Measurements from ENCODE around the gene UNC79.

Gene UNC79

DNA sequence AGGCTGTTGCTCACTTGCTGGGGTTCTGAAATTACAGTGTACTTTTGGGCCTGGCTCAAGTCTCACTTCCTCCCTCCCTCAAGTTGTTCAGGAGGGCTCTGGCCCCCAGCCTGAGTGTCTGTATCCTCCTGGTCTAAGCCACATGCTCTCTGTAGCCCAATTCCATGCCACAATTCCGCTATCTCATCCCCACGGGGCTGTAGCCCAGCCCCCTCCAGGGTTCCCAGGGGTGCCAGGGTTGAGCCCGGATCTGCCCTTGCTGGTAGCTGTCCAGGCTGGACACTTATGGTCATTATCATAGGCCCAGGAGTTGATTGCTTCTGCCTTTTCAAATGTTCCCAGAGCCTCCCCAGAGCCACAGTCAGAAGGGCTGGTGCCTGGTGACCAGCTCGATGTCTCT lies 292.3 kb downstream of the UNC79 start:
- no peak for FAIRE-seq
- no peak for DNase-seq (ENCODE audit: low spot score)

DNA sequence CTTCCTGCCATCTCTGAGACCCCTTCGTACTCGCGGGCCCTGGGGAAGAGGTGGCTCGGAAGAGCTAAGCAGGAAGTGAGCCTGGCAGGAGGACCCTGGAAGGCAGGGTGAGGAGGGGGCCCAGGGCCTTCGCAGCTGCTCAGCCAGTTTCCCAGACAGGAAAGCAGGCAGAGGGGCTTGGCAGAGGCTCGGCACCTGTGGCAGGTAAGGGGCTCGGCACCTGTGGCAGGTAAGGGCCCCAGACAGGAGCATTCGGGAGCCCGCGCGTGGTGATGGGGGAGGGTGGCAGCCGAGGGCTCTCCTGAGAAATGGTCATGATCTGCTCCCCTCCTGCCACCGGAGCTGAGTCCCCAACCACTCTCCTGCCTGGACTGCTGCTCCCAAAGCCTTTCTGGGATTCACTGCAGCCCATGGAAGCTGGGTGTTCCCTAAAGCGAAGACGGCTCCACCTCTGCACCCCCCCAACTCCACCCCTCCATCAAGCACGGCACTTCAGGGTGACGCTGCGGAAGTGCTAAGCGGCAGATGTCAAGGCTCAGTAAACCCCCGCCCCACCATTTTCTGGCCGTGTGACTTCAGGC lies 294.4 kb downstream of the UNC79 start:
- no peak for FAIRE-seq
- no peak for DNase-seq (ENCODE audit: low spot score)

DNA sequence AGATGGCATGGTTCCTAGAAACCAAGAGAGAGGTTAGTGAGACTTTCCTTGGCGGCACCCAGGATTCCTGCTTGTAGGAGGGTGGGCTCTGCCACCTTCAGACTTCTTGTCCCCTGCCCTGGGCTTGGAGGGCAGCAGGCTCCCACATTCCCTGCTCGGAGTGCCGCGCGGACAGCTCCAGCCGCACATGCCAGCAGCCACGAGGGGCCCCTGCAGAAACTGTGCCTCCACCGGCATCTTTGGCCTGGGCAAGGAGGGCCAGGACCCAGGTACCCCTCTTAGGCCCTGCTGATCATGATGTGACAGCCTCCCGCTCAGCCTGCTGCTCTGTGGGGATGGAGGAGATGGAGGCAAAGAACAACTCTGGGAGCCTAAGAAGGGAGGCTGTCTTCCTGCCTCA lies 295.3 kb downstream of the UNC79 start:
- DNase-seq (ENCODE audit: low spot score) = no peak
- no peak for FAIRE-seq

DNA sequence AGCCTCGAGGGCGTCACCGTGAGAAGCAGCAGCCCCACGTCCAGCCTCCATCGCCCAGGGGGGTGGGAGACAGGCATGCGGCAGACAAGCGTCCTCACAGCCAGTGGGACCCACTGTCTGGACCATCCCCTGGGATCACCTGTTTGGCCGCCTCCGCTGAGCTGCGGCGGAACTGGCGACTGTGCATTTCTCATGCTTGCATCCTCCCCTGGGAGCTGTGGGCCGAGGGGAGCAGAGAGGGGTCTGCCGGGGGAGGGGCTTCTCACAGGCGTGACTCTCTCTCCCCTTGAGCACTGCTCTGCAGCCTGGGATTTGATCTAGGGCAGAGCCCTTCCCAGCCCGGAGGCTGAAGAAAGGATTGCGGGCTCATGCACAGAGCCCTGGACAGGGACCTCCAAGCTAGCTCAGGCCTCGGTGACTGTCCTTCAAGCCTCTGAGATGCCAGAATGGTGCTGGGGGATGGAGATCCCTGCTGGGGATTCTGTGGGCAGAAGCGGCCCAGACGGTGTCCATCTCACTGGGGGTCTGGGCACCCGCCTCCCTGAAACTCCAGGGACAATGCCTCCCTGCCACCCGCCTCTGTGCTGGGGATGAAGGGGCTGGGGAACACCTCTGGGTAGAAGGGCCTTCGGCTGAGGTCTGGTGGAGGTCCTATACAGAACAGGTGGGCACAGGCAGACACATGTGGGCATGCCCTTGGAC lies 296.5 kb downstream of the UNC79 start:
- DNase-seq (ENCODE audit: low spot score) = no peak
- no peak for FAIRE-seq

DNA sequence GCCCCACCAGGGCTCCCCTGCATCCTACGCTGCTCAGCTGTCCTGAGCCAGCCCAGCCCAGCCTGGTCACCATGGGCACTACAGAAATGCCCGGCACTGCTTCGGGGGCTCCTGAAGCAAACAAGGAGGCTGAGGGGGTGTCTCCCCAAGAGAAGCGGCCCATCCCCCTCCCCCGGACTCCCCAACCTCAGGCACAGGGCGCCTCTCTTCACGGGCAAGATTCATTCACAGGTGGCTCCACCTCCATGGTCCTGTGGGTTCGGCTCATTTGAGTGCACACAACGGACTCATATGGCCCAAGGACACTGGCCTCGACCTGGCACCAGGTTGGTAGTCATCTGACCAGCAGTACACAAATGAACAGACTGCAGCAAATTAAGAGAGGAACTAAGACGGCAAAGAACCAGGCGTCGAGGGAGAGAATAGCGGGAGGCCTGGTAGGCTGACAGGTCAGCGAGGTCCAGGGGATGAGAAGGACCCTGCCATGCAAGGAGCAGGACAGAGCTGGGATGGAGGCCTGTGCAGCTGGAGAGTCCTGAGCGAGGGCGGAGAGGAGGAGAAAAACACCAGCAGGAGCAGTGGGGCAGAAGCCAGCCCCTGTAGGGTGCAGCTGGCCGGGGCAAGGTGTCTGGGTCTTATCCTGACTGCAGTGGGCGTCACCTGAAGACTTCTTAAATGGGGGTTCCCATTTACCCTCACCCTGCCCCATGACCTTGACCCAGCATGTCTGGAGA lies 297.3 kb downstream of the UNC79 start:
- no peak for DNase-seq (ENCODE audit: low spot score)
- no peak for FAIRE-seq

DNA sequence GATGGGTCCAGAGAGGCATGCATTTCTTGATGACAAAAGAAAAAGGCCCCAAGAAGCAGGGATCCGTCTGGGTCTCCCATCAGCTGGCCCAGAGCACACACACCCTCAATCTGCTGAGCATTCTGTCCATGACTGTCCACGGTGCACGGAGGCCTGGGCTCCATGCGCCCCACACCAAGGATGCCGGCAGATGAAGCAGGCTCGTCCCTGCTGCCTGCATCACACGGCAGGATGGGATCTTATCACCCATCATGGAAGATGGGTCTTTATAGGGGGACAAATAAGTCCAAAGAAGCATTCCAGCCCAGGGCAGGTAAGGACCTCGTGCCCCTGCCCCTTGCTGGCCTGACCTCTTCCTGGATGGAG lies 297.9 kb downstream of the UNC79 start:
- no peak for FAIRE-seq

DNA sequence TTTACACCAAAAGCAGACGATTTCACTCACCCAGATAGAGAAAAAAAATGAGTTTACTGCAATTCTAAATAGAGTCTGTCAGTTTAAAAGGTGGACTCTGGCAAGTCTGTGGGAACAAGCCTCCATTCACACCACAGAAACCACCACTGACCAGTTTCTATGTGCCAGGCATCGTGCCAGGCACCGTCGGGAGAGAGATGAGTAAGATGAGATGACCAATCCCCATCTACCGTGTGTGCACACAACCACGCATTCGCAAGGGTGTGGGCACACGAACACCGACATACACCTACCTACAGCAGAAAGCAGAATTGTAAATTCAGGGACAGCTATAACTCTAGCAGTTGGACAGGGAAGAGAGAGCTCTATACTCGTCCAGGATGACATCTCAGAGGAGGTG lies 299.3 kb downstream of the UNC79 start:
- peak; percentile 41 for DNase-seq (ENCODE audit: low spot score)
- FAIRE-seq = peak; percentile 77

More for the DNA sequence above, 297.9 kb downstream of the UNC79 start:
- DNase-seq (ENCODE audit: low spot score) = no peak

DNA sequence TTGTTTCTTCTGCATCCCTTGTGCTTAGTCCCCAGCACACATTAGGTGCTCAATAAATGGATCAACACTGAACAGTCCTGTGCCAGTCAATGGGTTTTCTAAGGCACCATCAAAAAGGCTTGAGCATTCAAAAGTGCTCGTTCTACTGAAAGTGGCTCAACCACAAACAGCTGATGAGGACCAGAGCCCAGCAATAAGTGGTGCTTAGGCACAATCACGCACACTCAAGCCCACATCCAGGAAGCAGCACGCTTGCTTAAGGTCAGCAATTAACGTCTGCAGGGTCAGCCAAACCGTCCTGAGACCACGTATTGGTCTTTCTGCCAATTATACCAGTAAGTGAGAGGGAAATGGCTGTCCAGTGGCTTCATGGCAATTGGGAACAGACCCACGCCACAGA lies 301.0 kb downstream of the UNC79 start:
- no peak for DNase-seq (ENCODE audit: low spot score)

DNA sequence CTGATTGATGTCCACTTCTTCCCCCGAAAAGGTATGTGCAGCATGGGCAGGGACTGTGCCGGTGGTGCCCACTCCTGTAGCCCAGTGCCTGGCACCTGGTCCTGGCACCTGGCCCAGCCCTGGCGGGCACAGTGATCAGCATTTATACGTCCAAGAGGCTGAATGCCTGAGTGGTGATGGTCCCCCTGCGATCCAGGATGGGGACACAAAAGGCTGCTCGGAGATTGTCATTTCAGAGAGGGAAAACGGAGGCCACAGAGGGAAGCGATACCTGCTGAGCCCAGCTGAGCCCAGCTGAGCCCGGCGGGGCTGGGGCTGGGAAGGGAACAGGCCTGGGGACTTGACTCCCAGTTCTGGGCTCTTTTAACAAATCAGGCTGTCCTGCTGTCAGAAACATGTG lies 301.8 kb downstream of the UNC79 start:
- DNase-seq (ENCODE audit: low spot score) = no peak
- FAIRE-seq = no peak

More for the DNA sequence above, 301.0 kb downstream of the UNC79 start:
- no peak for FAIRE-seq

DNA sequence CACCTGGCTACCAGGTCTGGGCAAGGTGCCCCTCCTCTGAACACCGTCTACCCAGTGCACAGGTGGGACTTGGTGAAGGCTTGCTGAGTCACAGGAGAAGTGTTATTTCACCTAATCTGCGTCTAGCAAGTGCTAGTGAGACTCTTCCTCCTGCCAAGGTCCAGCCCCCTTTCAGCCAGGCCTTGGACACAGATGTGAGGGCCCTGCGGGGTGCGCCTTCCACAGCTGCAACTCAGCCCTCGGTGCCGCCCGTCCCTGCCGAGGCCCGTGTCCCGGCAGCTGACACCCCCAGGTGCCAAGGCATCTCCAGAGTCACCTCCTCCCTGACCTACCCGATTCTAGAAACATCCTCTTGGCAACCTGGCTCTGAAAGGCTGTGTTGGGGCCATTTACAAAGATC lies 302.5 kb downstream of the UNC79 start:
- FAIRE-seq = no peak
- DNase-seq (ENCODE audit: low spot score) = no peak

DNA sequence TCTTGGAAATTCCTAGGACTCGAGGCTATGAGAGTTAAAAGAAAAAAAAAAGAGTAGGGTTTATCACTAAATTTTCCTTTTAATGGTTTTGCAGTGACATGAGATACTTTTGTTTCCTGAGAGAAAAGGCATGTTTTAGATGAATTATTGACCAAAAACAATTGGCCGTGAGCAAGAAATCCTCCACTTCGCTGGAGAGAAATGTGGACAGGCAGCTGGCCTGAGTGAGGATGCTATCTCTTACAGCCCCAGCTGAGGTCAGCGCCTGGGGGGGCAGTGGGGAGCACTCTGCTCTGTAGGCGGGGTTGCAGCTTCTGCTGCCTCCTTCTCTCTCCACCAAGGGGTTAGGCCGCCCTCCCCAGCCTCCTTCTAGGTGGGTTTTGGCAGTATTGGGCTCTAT lies 302.9 kb downstream of the UNC79 start:
- DNase-seq (ENCODE audit: low spot score) = no peak
- FAIRE-seq = no peak

DNA sequence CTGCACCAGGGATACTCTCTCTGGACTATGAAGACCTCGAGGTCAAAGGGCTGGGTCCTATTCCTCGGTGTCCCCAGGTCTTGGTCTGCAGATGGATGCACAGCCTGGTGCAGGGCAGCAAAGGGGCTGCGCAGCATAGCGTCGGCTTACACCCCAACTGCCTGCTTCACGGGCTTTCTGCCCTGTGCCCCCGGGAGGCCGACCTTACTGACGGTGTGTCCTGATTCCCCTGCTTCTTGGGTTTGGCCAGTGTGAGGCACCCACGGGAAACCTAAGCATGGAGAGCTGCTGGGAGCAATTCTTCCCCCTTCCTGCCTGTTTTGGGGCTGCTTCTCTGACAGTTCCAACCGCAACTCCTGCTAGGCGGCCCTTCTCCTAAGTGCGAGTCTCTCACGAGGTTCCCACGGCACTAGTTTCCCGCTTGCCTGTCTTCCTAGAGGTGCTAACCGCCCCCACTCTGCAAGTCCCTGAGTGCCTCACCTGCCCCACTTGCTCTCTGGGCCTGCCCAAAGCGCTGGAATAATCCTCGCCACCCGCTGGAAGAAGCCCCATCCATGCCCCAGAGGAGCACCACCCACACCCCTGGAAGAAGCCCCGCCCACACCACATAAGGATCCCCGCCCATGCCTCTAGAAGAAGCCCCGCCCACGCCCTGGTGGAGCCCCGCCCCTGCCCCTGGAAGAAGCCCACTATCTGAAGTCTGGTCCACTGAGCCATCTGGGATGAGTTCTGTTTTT lies 303.5 kb downstream of the UNC79 start:
- FAIRE-seq (no peak), DNase-seq (ENCODE audit: low spot score) (no peak)

DNA sequence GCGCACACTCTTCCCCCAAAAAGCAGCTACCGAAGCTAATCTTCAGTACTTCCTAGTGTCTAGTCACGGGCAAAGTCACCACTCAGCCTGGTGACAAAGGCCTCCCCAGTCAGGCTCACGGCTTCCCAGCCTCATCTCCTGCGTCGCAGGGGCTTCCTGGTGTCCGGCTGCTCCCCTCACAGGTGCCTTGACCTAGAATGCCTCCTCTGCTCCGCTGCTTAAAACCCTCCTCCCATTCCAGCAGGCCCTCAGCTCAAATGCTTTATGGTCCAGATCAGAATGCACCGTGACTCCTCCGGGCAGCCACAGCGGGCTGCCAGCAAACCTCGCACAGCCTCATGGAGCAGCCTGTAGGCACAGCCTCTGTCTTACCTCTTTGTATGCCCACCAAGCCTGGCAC lies 304.5 kb downstream of the UNC79 start:
- DNase-seq (ENCODE audit: low spot score) (no peak), FAIRE-seq (no peak)

DNA sequence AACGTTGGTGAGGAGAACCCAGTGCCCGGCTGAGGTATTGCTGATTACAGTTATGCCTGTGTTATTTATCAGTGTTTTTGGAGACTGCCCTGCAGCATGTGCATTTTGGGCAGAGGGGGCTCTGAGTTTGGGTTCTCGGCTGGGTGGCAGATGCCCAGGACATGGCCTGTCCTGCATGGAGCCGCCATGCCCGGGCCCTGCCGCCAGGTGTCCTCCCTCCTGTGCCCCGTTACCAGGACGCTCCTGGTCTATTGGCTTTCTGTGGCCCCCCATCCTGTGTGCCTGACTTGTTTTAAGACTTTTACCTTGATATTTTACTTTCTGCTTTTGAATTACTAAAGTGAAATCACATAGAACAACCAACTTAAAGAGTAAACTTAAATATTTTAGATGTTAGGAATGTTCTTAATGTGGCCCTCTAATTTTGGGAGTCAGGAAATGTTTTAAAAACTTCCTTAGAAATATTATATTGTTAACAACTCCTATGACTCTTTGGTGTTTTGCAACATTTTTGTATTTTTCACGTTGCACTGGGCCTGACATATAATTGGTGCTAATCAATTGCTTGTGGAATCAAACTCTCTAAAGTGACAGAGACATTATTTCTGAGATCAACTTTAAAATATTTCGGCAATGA lies 305.8 kb downstream of the UNC79 start:
- DNase-seq (ENCODE audit: low spot score) = no peak

DNA sequence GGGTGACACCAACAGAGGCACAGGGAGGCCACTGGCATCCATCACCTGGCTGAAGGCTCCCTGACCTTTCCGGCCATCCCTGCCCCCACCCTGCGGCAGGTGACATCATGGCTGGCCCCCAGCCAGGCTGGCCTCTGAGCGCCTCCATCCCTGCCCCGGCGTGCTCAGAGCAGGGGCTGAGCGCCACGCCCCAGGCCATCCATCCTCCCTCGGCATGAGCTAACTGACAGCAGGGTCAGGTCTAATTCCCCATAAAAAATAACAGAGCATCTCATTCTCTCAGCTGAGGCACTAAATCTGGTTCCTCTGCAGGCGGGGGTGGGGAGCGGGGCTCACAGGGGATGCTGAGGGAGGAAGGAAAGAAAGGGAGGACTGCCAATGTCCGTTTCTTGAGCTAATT lies 306.9 kb downstream of the UNC79 start:
- FAIRE-seq = no peak
- DNase-seq (ENCODE audit: low spot score) = no peak

More for the DNA sequence above, 305.8 kb downstream of the UNC79 start:
- FAIRE-seq = no peak

DNA sequence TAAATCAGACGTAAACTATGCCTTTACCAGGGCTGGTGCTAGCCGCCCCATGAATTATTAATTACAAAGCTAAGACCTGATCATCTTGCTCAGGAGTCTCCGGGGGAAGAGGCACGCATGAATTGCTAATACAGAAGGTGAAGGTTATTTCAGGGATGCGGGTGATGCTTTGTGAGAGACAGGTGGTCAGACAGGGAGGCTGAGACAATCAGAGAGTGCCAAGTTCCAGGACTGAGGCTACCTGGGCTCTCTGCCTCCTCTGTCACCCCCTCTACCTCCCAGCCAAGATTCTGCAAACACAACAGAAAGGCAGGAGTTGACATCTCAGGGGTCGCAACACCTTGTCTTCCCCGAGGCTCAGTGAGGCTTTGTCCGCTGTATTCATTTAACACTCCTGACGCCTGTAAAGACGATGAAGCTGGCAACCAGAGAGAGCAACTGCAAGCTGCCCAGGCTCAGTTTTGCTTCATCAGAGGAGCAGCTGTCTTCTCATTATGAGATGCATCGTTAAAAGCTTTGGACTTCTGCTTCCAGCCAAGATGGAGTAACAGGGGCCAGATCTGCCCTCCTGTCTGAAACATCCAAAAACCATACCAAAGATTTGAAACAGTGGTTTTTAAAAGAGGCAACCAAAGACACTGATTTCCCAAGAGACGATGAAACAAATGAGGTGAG lies 311.0 kb downstream of the UNC79 start:
- FAIRE-seq = no peak
- DNase-seq (ENCODE audit: low spot score) = no peak

DNA sequence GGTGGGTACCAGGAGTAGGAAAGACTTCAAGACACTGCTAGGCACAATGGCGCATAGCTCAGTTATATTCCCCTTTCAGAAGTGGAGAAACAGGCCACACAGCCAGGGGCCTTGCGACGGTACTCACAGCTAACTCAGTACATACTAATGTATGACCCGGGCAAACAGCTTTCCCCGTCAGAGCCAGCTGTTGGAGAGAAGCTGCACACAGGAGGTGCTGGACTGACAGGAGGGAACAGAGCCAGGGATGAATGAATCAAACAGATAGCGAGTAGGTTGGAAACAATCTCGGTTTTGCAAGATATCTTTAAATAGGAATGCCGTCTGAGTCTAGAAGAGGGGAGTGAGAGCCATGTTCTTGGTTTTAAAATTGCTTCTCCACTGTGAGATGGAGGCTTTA lies 312.0 kb downstream of the UNC79 start:
- no peak for FAIRE-seq
- no peak for DNase-seq (ENCODE audit: low spot score)

DNA sequence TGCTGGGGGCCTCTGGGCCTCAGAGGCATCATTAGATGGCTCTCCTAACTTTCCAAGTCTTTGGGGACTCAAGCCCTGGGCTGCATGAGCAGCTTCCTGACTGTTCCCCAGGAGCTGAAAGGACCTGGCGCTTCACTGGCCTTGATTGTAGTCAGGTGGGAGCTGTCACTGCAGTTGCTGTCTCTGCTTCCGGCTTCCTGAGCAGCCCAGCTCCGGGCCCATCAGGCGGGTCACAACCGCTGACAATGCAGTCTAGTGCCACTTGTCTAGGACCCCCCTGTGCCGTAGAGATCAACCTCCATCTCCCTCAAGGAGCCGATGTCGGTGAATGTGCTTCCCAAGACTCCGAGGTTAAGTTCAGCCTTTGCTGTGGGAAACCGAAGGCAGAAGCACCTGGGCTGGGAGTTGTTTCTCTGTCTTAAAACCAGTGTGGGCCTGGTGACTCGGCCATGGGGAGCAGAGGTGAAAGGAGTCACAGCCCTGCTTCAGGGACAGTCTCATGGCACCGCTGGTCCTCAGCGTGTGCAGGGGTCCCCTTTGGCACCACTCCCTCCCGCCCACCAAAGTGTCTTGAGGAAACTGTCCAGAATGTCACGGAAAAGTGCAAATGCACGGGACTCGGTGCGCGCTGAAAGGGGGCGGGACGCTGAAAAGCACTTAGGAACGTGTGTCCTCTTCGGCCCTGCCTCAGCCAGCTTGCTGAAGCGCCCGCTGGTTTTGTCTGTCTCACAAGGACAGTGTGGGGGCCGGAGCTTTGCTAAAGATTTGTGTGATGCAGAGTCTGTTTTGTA lies 312.7 kb downstream of the UNC79 start:
- FAIRE-seq (no peak), DNase-seq (ENCODE audit: low spot score) (no peak)

DNA sequence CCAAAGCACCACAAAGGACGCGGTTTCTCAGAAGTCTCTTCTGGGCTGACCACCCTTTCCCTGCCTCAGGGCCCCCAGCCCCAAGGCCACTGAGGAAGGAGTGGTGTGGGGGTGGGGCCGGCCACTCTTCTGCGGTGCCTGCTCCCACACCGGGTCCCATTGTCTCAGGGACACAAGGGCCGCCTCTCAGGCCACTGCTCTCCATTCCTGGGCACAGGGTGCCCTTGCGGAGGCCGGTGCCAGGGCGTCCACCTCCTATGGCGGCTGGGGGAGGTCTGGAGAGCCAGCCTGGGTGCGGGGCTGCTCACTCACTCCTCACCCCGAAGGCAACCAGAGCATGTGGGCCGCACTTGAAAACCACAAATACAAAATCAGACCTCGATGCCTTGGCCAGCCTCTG lies 313.4 kb downstream of the UNC79 start:
- no peak for DNase-seq (ENCODE audit: low spot score)
- no peak for FAIRE-seq

DNA sequence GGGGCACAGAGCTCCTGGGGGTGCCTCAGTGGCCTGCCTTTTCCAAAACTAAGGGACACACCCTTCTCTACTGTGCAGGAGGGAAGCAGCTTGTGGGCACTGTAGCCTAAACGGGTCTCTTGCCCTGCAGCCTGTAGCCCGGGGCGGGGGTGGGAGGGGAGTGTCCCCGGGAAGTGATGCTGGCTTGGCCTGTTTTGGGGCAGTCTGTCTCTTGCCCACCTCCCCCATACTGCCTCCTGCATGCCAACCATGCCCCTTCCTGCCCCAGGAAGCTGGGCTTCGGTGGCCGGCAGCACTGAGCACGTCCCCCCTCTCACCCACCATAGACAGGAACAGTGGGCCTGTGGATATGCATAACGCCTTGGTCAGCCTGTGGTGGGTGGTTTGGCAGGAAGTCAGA lies 314.1 kb downstream of the UNC79 start:
- DNase-seq (ENCODE audit: low spot score) = no peak
- FAIRE-seq = no peak
